IPS-18c (cell line): ENCODE measurements around the gene RAD54L.
"Not testable (repeated sequence)": the region's sequence is repeated elsewhere in the genome, so short reads cannot be mapped to it uniquely, and the experiment has no call there.

ENCODE experiments used
- H3K4me3 ChIP-seq: 2 replicates; pipeline ENCODE4 v1.7.0; 2013; ENCODE audit warnings: low read depth, mild to moderate bottlenecking, low read length, moderate library complexity; ENCODE audit not compliant: insufficient read depth
- H3K9me3 ChIP-seq: one replicate; pipeline ENCODE4 v1.6.1; 2013; ENCODE audit warnings: mild to moderate bottlenecking, low read length, moderate library complexity; ENCODE audit not compliant: control insufficient read depth, insufficient read depth

RAD54L gene

GRCh38 chr1:46223472-46223943, 24.1 kb upstream of the RAD54L start:
- no peak overlapping the region for H3K4me3 ChIP-seq
- no peaks in the 10 kb centered on the region for H3K9me3 ChIP-seq

- H3K4me3 ChIP-seq = no peak overlapping the region
- no peaks in the 10 kb centered on the region for H3K9me3 ChIP-seq
Observed at GRCh38 chr1:46224966-46225365, 22.6 kb upstream of the RAD54L start.

- not testable (repeated sequence) for H3K4me3 ChIP-seq, H3K9me3 ChIP-seq
Observed at GRCh38 chr1:46231231-46231630, 16.3 kb upstream of the RAD54L start.

GRCh38 chr1:46236882-46237281, 10.7 kb upstream of the RAD54L start:
- H3K4me3 ChIP-seq = no peak overlapping the region

GRCh38 chr1:46238865-46239264, 8.7 kb upstream of the RAD54L start:
- H3K4me3 ChIP-seq = not testable (repeated sequence)

More at GRCh38 chr1:46236882-46237281, 10.7 kb upstream of the RAD54L start:
- no peaks in the 10 kb centered on the region for H3K9me3 ChIP-seq

GRCh38 chr1:46241733-46242132, 5.8 kb upstream of the RAD54L start:
- H3K4me3 ChIP-seq, H3K9me3 ChIP-seq: not testable (repeated sequence)

More at GRCh38 chr1:46238865-46239264, 8.7 kb upstream of the RAD54L start:
- not testable (repeated sequence) for H3K9me3 ChIP-seq

- Histone ChIP-seq H3K4me3 (no peak overlapping the region), H3K9me3 (no peaks in the 10 kb centered on the region)
Observed at GRCh38 chr1:46242918-46243317, 4.6 kb upstream of the RAD54L start.

GRCh38 chr1:46243831-46244230, 3.7 kb upstream of the RAD54L start:
- not testable (repeated sequence) for H3K9me3 ChIP-seq, H3K4me3 ChIP-seq

GRCh38 chr1:46244656-46245371, 2.7 kb upstream of the RAD54L start:
- Histone ChIP-seq H3K4me3 (no peak overlapping the region), H3K9me3 (no peaks in the 10 kb centered on the region)

- H3K9me3 ChIP-seq, H3K4me3 ChIP-seq: not testable (repeated sequence)
Observed at GRCh38 chr1:46246136-46246535, 1.4 kb upstream of the RAD54L start.

GRCh38 chr1:46246548-46247435, 771 bp upstream of the RAD54L start:
- H3K9me3 ChIP-seq = no peaks in the 10 kb centered on the region
- H3K4me3 ChIP-seq = peak overlapping the region; percentile 87

GRCh38 chr1:46248122-46248920, 758 bp downstream of the RAD54L start:
- Histone ChIP-seq H3K9me3 (no peaks in the 10 kb centered on the region), H3K4me3 (peak overlapping the region; percentile 73)

- Histone ChIP-seq H3K9me3 (no peaks in the 10 kb centered on the region), H3K4me3 (no peak overlapping the region)
Observed at GRCh38 chr1:46254668-46255067, 7.1 kb downstream of the RAD54L start.

GRCh38 chr1:46256523-46256922, 9.0 kb downstream of the RAD54L start:
- H3K4me3 ChIP-seq = no peak overlapping the region
- H3K9me3 ChIP-seq = no peaks in the 10 kb centered on the region

- no peak overlapping the region for H3K4me3 ChIP-seq
- H3K9me3 ChIP-seq = no peaks in the 10 kb centered on the region
Observed at GRCh38 chr1:46262508-46262907, 14.9 kb downstream of the RAD54L start.

GRCh38 chr1:46263146-46263545, 15.6 kb downstream of the RAD54L start:
- Histone ChIP-seq H3K4me3 (no peak overlapping the region), H3K9me3 (no peaks in the 10 kb centered on the region)

GRCh38 chr1:46268578-46268977, 21.0 kb downstream of the RAD54L start:
- Histone ChIP-seq H3K9me3 (no peaks in the 10 kb centered on the region), H3K4me3 (no peak overlapping the region)
